GM12801 (cell line): ENCODE results near the gene NOLC1.

Experiments
- TF ChIP-seq, protein P1 (sequence below): IDR thresholded peaks from one replicate; pipeline ENCODE4 v1.5.1; 2011; ENCODE audit warnings: control low read depth; ENCODE audit not compliant: insufficient read length; ENCODE audit errors: extremely low read depth

The NOLC1 gene

DNA sequence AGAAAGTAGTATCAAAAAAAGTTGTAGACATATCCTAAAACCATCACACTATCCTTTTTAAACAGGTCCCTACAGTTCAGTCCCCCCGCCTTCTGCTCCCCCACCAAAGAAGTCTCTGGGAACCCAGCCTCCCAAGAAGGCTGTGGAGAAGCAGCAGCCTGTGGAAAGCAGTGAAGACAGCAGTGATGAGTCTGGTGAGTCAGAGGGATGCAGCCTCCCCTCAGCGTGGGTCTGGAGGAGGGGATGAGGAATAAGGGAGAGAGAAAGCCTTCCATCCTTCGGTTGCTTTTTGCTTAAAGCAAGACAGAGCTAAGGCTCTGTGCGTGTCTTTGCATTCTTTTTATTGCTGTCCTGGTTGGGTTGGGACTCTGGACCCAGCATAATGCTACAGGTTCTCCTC, 7.6 kb downstream of the NOLC1 start:
- TF ChIP-seq, protein P1, sequence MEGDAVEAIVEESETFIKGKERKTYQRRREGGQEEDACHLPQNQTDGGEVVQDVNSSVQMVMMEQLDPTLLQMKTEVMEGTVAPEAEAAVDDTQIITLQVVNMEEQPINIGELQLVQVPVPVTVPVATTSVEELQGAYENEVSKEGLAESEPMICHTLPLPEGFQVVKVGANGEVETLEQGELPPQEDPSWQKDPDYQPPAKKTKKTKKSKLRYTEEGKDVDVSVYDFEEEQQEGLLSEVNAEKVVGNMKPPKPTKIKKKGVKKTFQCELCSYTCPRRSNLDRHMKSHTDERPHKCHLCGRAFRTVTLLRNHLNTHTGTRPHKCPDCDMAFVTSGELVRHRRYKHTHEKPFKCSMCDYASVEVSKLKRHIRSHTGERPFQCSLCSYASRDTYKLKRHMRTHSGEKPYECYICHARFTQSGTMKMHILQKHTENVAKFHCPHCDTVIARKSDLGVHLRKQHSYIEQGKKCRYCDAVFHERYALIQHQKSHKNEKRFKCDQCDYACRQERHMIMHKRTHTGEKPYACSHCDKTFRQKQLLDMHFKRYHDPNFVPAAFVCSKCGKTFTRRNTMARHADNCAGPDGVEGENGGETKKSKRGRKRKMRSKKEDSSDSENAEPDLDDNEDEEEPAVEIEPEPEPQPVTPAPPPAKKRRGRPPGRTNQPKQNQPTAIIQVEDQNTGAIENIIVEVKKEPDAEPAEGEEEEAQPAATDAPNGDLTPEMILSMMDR: no peak

DNA sequence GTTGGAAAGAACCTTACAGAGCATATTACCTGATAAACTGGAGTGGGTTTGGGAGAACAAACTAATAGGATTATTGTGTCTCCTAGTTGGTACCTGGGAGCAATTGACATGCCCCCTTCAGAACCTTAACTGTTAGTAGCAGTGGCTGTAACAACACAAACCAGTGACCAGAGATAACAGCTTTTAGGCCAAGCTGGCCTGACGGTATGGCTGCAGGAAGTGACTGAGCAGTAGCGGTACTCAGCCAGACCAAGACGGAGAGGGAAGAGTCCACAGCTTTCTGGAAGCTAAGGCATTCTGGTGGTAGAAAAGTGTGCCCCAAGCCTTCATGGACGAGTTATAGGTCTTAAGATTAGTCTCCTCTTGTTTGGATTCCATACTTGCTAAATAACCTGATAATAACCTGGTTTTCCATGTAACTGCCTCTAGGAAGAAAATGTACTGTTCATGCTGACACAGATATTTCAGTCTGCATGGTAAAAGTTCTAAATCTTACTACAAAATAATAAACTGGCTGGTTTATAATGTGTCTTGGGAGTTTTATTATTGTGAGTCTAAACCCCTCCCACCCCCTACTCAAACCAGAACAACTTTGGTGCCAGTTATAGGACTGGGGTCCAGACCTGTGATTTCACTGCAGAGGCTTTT, 11.3 kb downstream of the NOLC1 start:
- TF ChIP-seq, protein P1: no peak

DNA sequence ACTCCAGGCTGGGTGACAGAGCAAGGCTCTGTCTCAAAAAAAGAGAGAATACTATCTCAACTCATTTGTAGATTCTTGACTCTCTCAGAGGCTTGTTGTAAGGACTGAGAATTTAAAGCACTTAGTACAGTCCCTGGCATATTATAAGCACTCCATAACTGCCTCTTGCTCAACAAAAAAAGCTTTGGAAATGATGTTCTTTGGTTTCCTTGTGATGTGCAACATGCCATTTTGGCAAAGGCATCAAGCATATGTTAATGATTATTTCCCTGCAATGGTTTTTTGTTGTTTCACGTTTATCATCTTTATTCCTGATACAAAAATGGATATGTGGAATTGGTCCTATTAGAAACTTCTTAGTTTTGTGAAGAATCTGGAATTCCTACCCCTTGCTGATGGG, 15.7 kb downstream of the NOLC1 start:
- TF ChIP-seq, protein P1: no peak

DNA sequence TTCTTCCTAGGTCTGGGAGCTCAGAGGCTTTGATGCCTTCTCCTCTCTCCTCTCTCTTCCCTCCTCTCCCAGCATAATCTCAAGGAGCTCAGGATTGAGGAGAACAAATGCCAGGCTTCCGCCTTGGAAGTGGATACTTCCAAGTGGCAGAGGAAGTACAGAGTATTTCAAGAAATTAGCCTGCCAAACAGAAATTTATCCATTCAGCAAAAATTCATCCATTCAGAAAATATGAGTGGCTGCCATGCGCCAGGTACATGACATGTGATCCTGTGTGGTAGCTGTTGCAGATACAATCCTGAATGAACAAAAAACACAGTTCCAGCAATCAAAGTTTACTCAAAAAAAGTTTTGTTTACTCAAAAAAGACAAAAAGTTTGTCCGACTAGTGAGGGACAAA, 18.4 kb downstream of the NOLC1 start:
- TF ChIP-seq, protein P1: no peak

DNA sequence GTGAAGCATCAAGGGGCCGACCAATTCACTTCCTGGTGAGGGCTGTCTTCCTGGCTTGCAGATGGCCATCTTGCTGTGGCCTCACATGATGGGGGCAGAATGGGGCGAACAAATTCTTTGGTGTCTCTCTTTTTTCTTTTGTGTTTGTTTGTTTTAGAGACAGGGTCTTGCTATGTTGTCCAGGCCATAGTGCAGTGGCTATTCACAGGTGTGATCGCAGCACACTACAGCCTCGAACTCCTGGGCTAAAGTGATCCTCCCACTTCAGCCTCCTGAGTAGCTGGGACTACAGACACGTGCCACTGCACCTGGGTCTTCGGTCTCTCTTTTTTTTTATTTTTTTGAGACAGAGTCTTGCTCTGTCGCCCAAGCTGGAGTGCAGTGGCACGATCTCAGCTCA, 20.1 kb downstream of the NOLC1 start:
- TF ChIP-seq, protein P1: no peak

DNA sequence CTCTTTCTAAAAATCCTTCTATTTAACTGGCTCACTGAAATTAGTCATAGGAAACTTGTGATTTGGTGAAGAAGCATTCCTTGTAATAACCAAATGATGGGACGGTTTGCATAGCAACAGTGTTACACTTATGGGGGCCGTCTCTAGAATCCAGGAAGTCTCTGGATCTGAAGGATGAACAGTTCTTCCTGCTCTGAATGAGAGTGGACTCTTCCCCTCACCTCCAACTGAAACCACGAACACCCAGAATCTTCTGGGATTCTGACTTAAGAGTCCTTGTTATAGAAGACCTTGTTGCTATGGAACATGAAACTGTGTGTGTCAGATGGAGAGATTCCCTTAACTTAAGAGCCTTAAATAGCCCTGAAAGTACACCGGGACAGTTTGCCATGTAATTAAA, 23.2 kb downstream of the NOLC1 start:
- TF ChIP-seq, protein P1: no peak

DNA sequence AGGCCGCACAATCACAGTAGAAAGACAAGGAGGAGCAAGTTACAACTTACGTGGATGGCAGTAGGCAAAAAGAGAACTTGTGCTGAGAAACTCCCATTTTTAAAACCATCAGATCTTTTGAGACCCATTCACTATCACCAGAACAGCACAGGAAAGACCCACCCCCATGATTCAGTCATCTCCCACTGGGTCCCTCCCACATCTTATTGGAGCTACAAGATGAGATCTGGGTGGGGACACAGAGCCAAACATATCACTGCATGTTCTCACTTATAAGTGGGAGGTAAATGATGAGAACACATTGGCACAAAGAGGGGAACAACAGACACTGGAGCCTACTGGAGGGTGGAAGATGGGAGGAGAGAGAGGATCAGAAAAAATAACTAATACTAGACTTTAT, 32.4 kb downstream of the NOLC1 start:
- TF ChIP-seq, protein P1: no peak
